ENCODE data around the gene ACSM2B.
"Not testable (repeated sequence)": the region's sequence is repeated elsewhere in the genome, so short reads cannot be mapped to it uniquely, and the experiment has no call there.

Gene ACSM2B, protein sequence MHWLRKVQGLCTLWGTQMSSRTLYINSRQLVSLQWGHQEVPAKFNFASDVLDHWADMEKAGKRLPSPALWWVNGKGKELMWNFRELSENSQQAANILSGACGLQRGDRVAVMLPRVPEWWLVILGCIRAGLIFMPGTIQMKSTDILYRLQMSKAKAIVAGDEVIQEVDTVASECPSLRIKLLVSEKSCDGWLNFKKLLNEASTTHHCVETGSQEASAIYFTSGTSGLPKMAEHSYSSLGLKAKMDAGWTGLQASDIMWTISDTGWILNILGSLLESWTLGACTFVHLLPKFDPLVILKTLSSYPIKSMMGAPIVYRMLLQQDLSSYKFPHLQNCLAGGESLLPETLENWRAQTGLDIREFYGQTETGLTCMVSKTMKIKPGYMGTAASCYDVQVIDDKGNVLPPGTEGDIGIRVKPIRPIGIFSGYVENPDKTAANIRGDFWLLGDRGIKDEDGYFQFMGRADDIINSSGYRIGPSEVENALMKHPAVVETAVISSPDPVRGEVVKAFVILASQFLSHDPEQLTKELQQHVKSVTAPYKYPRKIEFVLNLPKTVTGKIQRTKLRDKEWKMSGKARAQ

DNA sequence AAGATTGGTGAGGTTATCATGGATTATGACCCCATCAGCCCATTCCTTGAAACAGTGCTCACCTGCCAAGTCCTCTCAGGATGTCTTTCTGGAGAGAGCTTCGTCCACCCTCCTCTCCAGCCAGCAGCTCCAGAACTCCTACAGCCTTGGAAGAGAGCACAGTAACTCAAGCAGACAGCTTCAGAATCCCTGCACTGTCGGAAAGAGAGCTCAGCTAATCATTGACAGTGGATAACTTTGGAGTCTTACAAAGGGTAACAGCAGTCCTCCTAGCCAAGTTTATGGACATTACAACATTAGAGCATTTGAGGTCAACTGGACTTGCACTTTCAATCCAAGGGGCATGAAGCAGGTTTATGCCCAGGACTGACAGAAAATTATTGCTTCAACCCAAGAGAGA is at the start of gene ACSM2B:
Gene ACSM2B (minus strand): TSS at position 223 of the 400 bp plus-strand sequence. CDS start 11,522 bp downstream, outside the sequence.
- not testable (repeated sequence) for DNase-seq (ENCODE audit: low read depth in 1 of 2, low spot score in 1 of 2)

DNA sequence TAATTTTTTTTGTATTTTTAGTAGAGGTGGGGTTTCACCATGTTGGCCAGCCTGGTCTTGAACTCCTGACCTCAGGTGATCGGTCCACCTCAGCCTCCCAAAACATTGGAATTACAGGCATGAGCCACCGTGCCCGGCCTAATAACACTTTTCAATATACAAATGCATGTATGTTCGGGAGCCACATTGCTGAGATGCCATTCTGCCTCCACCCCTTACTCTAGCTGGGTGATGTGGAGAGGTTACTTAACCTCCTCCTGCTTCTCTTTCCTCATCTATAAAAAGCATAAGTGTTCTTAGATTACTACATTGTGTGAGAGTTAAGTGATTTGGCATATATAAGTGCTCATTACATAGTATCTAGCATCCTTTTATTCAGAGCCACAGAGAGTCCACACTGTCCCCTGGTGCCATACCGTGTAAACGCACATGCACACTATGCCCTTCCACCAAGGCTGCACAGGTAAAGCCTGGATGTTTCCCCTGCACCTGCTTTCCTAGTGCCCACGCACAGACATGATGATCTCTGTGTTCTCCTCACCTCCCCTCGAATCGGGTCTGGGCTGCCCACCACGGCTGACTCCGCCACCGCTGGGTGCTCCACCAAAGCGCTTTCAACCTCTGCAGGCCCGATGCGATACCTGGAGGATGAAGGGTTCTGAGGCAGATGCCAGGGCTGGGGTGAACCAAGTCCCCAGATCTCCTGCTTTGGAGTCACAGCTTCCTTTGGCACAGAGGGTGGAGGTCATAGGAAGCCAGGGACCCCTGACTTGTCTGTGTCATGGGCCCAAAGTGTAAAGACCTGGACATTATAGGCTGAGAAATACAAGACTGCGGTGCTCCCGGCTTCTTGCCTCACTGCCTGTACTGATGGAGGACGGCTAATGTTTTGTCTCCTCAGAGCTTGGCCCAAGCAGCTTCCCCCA is 49.0 kb upstream of the ACSM2B start:
- DNase-seq (ENCODE audit: low read depth in 1 of 2, low spot score in 1 of 2): no peak

DNA sequence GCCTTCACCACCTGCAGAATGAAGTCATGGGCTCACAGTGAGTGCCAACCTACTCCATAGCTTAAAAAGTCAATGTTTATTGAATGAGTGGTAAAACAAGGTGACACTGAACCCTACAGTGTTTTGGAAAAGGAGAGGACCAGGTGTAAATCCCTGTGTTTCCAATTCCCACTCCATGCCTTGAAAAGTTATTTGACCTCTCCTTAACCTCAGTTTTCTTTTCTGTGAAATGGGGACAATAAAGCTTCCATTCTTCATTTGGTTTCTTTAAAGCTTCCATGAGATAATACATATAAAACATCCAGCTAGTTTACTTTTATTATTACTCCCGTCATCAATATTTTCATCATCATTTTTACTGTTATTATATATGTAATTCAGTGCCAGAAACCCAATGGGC is 48.0 kb upstream of the ACSM2B start:
- no peak for DNase-seq (ENCODE audit: low read depth in 1 of 2, low spot score in 1 of 2)

- no peak for DNase-seq (ENCODE audit: low read depth in 1 of 2, low spot score in 1 of 2)
Observed at GRCh38 chr16:20622498-20622870, 46.3 kb upstream of the ACSM2B start.

DNA sequence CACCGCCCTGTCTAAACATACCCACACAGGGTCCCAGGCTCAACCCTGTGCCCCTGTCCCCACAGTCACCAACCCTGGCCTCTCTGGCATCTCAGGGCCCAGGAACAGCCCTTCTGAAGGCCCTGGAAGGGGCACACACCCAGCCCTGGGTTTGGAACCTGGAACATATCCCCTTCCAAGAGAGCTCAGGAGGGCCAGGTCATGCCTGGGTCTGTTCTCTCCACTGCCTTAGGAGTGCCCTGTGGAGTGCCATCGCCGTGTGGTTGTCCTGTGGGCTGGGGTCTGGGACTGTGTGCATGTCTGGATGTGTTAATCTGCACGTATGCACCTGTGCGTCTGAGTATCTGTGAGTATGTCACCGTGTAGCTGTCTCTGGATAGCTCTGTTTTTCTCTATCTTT is 45.2 kb upstream of the ACSM2B start:
- DNase-seq (ENCODE audit: low read depth in 1 of 2, low spot score in 1 of 2): no peak

DNA sequence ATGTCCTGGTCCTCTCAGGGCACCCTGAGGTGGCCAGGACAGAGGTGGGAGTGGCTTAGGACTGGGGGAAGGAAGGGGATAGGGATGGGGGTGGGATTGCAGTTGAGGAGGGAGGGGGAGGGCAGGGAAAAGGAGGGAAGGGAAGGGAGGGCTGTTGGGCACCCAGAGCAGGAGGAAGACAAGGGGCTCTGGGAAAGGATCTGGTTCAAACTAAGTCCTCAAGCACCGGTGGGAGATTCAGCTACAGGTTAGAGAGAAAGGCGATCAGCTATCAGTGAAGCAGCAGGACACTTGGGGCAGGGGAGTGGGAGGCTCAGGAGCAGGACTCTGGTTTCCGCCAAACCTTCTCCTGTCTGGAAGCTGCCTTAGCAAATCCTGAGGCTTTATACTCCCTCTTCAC is 44.6 kb upstream of the ACSM2B start:
- DNase-seq (ENCODE audit: low read depth in 1 of 2, low spot score in 1 of 2): no peak

GRCh38 chr16:20620003-20620402 is 43.8 kb upstream of the ACSM2B start:
- DNase-seq (ENCODE audit: low read depth in 1 of 2, low spot score in 1 of 2): no peak

DNA sequence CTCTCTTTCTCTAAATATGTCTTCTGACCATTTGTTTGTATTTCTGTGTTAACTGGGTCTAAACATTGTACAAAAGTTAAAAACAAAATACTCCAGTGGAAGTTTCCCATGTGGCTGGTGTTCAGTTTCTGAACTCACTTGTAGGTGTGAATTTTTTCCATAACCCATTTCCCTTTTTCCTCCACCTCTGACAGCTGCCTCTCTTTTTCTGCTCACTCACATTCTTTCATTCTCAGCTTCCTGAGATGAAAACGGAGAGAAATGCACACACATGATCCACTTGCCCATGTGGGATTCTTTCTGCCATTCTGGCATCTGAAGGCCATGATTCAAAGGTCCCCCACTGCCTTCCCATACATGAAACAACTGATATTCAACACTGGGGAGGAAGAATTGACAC is 41.1 kb upstream of the ACSM2B start:
- DNase-seq (ENCODE audit: low read depth in 1 of 2, low spot score in 1 of 2): no peak

DNA sequence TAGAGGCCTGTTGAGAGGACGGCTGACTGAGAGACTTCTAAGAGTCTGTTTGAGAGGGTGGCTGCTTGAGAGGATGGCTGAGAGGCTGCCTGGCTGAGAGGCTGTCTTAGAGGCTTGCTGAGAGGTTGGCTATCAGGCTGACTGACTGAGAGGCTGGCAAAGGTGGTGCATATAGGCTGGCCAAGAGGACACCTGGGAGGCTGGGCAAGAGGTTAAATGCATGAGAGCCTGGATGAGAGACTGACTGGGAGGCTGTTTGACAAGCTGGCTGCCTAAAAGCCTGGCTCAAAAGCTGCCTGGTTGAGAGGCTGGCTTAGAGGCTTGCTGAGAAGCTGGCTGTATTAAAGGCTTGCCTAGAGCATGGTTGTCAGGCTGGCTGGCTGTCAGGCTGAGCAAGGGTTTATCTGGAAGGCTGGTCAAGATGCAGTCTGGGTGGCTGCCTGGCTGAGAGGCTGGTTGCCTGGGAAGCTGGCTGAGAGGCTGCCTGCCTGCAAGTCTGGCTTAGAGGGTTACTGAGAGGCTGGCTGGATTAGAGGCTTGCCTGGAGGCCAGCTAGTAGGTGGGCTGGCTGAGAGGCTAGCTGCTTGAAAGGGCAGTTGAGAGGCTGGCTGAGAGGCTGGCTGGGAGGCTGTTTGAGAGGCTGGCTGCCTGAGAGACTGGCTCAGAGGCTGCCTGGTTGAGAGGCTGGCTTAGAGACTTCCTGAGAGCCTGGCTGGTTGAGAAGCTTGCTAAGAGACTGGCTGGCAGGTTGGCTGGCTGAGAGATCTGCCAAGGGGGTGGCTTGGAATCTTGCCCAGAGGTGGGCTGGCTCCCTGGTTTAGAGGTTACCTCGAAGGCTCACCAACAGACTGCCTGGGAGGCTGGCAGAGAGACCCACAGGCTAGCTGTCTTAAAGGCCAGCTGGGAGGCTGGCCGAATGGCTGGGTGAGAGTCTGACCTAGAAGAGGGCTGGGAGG is 38.3 kb upstream of the ACSM2B start:
- DNase-seq (ENCODE audit: low read depth in 1 of 2, low spot score in 1 of 2): no peak

GRCh38 chr16:20613481-20614185 is 37.5 kb upstream of the ACSM2B start:
- DNase-seq (ENCODE audit: low read depth in 1 of 2, low spot score in 1 of 2): no peak

DNA sequence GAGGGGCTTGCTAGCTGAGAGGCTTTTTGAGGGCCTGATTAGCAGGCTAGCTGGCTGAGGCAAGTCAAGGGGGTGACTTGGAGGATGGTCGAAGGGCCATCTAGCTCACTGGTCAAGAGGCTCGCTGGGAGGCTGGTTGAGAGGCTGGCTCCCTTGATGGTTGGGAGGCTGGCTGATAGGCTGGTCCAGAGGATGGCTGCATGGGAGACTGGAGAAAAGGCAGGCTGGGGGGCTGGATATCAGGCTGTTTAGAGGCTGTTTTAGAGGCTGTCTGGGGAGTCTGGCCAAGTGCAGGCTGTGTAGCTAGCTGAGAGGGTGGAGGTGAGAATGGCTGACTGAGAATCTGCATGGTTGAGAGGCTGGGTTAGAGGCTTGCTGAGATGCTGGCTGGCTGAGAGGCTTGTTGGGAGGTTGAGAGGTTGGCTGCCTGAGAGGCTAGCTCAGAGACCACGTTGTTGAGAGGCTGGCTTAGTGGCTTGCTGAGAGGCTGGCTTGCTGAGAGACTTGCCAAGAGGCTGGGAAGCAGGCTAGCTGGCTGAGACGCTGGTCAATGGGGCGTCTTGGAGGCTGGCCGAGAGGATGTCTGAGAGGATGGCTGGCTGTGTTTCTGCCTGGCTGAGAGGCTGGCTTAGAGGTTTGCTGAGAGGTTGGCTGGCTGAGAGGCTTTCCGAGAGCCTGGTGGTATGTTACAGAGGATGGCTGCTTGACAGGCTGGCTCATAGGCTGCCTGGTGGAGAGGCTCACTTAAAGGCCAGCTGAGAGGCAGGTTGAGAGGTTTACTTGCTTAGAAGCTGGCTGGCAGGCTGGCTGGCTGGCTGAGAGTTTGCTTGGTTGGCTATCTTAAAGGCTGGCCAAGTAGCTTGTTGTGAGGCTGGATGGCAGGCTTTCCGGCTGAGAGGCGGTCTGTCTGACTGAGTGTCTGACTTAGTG is 36.6 kb upstream of the ACSM2B start:
- DNase-seq (ENCODE audit: low read depth in 1 of 2, low spot score in 1 of 2): no peak

GRCh38 chr16:20611975-20612481 is 35.9 kb upstream of the ACSM2B start:
- no peak for DNase-seq (ENCODE audit: low read depth in 1 of 2, low spot score in 1 of 2)

- no peak for DNase-seq (ENCODE audit: low read depth in 1 of 2, low spot score in 1 of 2)
Observed at GRCh38 chr16:20611350-20611902, 35.3 kb upstream of the ACSM2B start.

- no peak for DNase-seq (ENCODE audit: low read depth in 1 of 2, low spot score in 1 of 2)
Observed at GRCh38 chr16:20610892-20611349, 34.8 kb upstream of the ACSM2B start.

GRCh38 chr16:20610211-20610891 is 34.2 kb upstream of the ACSM2B start:
- no peak for DNase-seq (ENCODE audit: low read depth in 1 of 2, low spot score in 1 of 2)

GRCh38 chr16:20602205-20602604 is 26.0 kb upstream of the ACSM2B start:
- not testable (repeated sequence) for DNase-seq (ENCODE audit: low read depth in 1 of 2, low spot score in 1 of 2)

GRCh38 chr16:20599475-20599874 is 23.3 kb upstream of the ACSM2B start:
- not testable (repeated sequence) for DNase-seq (ENCODE audit: low read depth in 1 of 2, low spot score in 1 of 2)

Data from stimulated activated CD4-positive, alpha-beta T cell treated with anti-CD3 and anti-CD28 coated beads, Interleukin-15, amount 100 ng/mL, for 1 hour (primary cell).